NCI-H2196 (cell line): ENCODE results near the gene CKLF.
"Not testable (repeated sequence)": the region's sequence is repeated elsewhere in the genome, so short reads cannot be mapped to it uniquely, and the experiment has no call there.

Source experiments
- DNase-seq: peaks from one replicate; lab custom pipeline; 2025; ENCODE audit not compliant: unreplicated experiment; lab: John Stamatoyannopoulos, UW

Gene CKLF

GRCh38 chr16:66592241-66592640, 39.9 kb downstream of the CKLF start:
- no peak for DNase-seq

- no peak for DNase-seq
These were observed 40.4 kb downstream of the CKLF start for GRCh38 chr16:66592814-66593213.

- DNase-seq = no peak
These were observed 42.4 kb downstream of the CKLF start for GRCh38 chr16:66594739-66595138.

DNA sequence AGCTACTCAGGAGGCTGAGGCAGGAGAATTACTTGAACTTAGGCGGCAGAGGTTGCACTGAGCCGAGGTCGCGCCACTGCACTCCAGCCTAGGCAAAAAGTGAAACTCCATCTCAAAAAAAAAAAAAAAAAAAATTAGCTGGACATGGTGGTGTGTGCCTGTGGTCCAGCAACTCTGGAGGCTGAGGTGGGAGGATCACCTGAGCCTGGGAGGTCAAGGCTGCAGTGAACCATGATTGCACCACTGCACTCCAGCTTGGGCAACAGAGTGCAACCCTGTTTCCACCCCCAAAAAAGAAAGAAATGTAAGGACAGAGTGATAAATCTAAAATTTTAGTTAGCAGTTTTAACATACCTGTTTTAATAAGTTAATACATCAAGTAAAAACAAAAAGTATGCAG, 44.2 kb downstream of the CKLF start:
- not testable (repeated sequence) for DNase-seq

- DNase-seq = no peak
These were observed 44.8 kb downstream of the CKLF start for GRCh38 chr16:66596986-66597848.

DNA sequence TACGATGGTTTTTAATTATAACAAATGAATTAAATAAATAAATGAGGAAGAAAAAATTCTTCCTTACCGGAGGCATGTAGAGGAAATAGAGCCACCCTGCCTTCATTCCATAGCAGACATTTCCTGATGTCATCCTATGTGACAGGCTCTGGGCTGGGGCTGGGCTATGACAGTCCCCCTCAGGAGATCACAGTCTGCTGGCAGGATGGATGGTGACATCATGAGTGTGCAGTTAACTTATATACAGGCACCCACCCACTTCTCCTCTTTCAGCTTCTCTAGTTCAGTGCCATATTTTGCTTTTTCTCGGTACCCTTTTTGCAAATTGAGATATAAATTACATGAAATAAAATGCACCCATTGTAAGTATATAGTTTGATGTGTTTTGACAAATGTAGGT, 45.7 kb downstream of the CKLF start:
- DNase-seq = no peak

GRCh38 chr16:66599726-66600125, 47.4 kb downstream of the CKLF start:
- no peak for DNase-seq

DNA sequence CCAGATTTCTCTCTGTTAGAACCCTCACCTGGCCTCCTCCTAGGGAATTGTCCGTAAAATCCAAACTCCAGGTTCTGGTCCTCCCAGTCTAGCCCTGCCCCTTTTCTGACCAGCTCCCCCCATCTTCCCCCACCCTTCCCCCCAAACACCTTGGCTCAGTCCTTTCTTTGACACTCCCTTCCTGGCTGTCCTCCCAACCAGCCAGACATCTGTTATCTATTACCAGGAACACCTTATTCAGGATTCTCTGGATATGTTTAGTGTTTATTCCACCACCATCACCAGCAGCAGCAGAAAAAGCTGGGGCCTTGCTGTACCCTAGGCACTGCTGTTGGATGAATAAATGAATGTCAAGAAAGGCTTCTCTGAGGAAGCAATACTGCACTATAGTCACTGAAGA, 48.1 kb downstream of the CKLF start:
- DNase-seq = no peak

- no peak for DNase-seq
These were observed 49.1 kb downstream of the CKLF start for GRCh38 chr16:66601471-66601870.

GRCh38 chr16:66603537-66604375, 51.4 kb downstream of the CKLF start:
- DNase-seq = no peak

DNA sequence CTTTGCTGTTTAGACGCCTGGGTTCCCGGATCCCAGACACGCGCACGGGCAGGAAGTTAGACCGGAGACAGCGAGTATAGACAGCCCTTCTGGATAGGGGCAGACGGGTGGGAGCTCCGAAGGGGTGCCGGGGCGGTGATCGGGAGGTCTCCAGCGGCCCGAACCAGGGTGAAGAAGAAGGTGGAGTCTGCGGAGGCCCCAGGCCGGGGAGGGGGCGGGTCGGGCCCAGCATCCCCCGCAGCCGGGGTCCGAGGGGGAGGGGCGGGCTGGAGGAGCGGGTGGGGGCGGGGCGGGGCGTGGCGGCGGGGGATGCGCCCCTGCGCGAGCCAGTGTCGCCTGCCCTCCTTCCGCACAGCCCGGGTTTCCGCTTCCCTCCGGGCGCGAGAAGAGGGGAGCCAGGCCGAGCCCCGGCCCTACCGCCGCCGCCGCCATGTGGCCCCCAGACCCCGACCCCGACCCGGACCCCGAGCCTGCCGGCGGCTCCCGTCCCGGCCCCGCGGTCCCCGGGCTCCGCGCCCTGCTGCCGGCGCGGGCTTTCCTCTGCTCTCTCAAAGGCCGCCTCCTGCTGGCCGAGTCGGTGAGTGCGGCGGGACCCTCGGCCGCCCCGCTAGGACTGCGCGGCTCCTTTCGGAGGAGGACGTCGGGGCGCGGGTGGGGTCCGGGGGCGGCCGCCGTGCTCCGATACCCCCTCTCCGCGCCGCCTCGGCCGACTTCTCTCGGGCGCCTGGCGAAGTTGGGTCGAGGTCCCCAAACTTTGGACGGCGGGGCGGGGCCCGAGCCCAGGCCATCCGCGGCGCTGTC, 52.2 kb downstream of the CKLF start, which contains the start of gene CMTM3:
Gene CMTM3, plus strand, starts transcription at position 329 of the 801 bp plus-strand sequence. Its CDS starts 102 bp downstream, at position 431.
- DNase-seq = peak; percentile 19

- no peak for DNase-seq
These were observed 53.0 kb downstream of the CKLF start for GRCh38 chr16:66605177-66605978.

DNA sequence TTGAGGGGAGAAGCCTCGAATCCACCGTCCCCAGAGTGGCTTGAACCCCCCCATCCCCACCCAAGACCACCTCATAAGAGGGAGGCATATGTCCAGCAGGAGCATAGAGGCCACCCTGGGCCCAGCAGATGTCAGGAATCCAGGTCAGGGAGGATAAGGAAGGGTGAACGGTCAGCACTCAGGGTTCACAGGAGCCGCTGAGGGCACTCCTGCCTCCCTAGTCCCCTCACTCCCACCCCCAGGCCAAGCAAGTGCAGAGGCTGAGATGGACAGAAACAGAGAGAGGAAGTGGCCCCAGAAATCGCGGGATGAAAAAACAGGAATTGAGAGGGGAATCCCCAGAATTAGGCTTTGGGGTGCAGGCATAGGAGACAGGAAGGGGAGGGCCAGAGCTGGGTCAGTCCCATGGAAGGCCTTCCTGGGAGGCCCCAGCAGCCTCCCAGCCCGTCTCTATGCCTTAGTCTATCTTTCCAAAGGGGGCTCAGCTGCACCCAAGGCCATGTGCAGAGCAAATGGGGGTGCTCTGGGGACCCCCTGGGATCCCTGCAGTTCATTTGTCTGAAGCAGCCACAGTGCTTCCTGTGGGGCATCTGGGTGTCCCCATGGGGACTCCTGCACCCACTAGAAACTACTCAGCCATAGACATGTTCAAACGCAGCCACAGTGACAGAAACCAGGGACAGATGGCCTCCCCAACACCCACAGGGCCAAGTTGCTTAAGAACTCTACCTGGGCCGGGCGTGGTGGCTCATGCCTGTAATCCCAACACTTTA, 53.8 kb downstream of the CKLF start:
- DNase-seq = no peak

DNA sequence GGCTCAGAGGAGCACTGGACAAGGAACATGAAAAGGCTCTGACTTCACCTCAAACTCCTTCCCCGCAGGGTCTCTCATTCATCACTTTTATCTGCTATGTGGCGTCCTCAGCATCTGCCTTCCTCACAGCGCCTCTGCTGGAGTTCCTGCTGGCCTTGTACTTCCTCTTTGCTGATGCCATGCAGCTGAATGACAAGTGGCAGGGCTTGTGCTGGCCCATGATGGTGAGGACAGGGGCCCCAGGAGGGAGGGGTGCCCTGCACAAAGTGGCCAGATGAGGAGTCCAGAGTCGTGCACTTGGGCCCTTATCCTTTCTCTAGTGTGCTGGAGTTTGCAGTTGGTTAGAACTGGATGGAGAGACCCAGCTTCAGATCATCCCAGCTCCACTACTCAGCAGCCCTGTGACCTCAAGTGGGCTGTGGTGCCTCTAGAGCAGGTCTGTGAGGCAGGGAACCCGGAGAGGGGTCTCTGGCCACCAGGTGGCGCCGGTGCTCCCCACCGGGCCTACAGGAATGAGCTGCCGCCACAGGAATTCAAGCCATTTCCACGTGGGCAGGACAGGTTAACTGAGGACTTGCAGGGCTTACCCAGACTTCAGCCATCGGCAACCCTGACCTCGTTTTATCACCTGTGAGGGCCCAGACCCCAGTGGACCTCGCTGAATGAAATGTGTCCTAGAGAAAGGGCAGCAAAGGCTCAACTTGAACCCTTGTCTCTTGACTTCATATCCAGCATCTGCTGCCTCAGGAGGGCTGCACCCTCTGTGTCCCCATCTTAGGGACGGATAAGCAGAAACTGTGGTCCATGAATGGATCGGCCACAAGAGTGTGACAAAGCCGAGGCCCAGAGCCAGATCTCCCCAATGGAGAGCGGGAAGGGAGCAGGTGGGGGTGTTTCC, 56.1 kb downstream of the CKLF start:
- peak; percentile 68 for DNase-seq

DNA sequence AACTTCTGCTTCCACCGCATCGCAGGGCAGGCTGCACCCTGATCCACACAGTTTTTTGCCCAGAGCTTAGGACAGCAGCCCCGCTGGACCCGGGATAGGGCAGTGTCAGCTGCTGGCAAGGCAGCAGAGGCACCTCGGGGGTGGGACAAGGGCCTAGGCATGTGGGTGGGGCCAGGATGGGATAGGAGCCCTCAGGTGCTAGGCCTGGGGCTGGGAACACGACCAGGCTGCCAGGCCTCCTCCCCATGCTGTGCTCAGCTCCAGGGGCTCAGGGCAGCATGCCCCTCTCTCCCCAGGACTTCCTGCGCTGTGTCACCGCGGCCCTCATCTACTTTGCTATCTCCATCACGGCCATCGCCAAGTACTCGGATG, 56.7 kb downstream of the CKLF start:
- no peak for DNase-seq

- DNase-seq = no peak
These were observed 57.9 kb downstream of the CKLF start for GRCh38 chr16:66610111-66610820.

DNA sequence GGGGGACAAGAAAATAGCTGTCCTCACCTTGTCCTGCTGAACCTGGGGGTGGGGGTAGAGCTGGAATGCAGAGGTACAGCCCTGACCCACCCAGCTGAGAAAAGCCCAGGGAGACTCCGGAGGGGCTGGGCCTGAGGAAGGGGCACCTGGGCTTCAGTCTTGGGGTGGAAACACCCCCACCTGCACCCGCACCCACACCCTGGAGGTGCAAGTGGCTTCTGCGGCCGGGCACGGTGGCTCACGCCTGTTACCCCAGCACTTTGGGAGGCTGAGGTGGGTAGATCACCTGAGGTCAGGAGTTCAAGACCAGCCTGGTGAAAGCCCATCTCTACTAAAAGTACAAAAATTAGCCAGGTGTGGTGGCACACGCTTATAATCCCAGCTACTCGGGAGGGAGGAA, 59.5 kb downstream of the CKLF start:
- not testable (repeated sequence) for DNase-seq

- DNase-seq = no peak
These were observed 60.0 kb downstream of the CKLF start for GRCh38 chr16:66612422-66612821.
